ENCODE results near the gene LRCH4. TPM values are rescaled to one million over a fixed set of nuclear protein-coding genes. Genes with fewer than 3 reads are reported as not detected.

Gene LRCH4
- total and polyA plus RNA-seq, 2 of the 13 experiments (the other 11 are each of a cell fraction or from before 2014, with no cell fraction given) = 7.0 to 9.3 TPM

DNA sequence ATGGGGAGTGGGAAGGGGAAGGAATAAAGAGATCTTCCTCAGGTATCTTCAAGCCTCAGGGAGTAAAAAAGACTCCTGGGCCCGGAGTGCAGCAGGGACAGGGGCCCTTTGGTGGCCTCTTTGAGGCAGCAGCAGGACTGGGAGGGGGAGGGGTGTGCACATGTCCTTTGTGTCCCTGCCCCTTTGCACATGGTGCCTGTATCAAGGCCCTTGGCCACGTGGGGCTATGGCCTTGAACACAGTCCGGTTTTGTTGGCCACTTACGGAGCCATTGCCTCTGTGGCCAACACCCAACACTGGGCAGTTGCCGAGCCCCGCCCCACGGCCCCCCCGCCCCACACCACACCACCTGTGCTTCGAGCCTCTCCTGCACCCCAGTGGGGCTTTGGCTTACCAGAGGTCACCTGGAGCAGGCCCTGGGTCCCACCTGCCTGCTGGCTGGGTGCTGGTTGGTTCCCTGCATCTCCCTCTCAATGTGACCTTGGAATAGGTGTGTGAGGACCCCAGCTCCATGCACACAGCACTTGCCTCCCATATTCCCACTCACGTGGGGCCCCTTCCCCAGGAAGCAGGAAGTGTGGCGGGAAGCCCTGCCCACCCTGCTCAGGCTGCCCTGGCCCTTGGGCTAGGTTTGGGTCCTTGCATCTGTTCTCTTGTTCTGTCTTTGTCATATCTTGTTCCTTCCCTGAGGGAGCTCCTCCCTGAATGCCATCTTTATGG lies 17.6 kb downstream of the LRCH4 start (continued):
- TF ChIP-seq, protein P1, sequence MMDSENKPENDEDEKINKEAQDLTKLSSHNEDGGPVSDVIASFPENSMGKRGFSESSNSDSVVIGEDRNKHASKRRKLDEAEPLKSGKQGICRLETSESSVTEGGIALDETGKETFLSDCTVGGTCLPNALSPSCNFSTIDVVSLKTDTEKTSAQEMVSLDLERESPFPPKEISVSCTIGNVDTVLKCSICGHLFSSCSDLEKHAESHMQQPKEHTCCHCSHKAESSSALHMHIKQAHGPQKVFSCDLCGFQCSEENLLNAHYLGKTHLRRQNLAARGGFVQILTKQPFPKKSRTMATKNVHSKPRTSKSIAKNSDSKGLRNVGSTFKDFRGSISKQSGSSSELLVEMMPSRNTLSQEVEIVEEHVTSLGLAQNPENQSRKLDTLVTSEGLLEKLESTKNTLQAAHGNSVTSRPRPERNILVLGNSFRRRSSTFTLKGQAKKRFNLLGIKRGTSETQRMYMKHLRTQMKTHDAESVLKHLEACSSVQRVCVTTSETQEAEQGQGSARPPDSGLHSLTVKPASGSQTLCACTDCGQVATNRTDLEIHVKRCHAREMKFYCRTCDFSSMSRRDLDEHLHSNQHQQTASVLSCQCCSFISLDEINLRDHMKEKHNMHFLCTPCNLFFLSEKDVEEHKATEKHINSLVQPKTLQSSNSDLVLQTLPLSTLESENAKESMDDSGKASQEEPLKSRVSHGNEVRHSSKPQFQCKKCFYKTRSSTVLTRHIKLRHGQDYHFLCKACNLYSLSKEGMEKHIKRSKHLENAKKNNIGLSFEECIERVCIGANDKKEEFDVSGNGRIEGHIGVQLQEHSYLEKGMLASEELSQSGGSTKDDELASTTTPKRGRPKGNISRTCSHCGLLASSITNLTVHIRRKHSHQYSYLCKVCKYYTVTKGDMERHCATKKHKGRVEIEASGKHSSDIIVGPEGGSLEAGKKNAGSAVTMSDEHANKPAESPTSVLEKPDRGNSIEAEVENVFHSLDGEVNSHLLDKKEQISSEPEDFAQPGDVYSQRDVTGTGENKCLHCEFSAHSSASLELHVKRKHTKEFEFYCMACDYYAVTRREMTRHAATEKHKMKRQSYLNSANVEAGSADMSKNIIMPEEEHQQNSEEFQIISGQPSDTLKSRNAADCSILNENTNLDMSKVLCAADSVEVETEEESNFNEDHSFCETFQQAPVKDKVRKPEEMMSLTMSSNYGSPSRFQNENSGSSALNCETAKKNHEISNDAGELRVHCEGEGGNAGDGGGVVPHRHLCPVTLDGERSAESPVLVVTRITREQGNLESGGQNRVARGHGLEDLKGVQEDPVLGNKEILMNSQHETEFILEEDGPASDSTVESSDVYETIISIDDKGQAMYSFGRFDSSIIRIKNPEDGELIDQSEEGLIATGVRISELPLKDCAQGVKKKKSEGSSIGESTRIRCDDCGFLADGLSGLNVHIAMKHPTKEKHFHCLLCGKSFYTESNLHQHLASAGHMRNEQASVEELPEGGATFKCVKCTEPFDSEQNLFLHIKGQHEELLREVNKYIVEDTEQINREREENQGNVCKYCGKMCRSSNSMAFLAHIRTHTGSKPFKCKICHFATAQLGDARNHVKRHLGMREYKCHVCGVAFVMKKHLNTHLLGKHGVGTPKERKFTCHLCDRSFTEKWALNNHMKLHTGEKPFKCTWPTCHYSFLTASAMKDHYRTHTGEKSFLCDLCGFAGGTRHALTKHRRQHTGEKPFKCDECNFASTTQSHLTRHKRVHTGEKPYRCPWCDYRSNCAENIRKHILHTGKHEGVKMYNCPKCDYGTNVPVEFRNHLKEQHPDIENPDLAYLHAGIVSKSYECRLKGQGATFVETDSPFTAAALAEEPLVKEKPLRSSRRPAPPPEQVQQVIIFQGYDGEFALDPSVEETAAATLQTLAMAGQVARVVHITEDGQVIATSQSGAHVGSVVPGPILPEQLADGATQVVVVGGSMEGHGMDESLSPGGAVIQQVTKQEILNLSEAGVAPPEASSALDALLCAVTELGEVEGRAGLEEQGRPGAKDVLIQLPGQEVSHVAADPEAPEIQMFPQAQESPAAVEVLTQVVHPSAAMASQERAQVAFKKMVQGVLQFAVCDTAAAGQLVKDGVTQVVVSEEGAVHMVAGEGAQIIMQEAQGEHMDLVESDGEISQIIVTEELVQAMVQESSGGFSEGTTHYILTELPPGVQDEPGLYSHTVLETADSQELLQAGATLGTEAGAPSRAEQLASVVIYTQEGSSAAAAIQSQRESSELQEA (CRISPR knock-in tag; IDR thresholded peaks at IDR 0.05; ENCODE audit: not compliant biosample characterization) = peak; percentile 81
- no peak for TF ChIP-seq FOXP1 (IDR thresholded peaks at IDR 0.05)
- TF ChIP-seq FOXP1 (CRISPR knock-in tag; IDR thresholded peaks at IDR 0.05) = peak; percentile 41; the same call in 1 of the 2 replicates
- 0 out of 2 replicates have a peak, but pooled peaks have one; percentile 42 for TF ChIP-seq MTF1 (CRISPR knock-in tag; IDR thresholded peaks at IDR 0.05)
- peak; percentile 95 for TF ChIP-seq ESRRA (CRISPR knock-in tag; IDR thresholded peaks at IDR 0.05; ENCODE audit: low read depth)
- peak; percentile 85; the same call in 1 of the 2 replicates for TF ChIP-seq KDM6A (CRISPR knock-in tag; IDR thresholded peaks at IDR 0.05; ENCODE audit: low read depth)
- peak; percentile 53; the same call in 1 of the 2 replicates for TF ChIP-seq SKIL (CRISPR knock-in tag; IDR thresholded peaks at IDR 0.05; ENCODE audit: borderline replicate concordance)
- peak; percentile 81 for TF ChIP-seq ZNF724P (CRISPR knock-in tag; IDR thresholded peaks at IDR 0.05; ENCODE audit: borderline replicate concordance)
- TF ChIP-seq MBD4 (IDR thresholded peaks at IDR 0.05; ENCODE audit: borderline replicate concordance, low read length) = no peak
- no peak for TF ChIP-seq ZNF10 (CRISPR knock-in tag; IDR thresholded peaks at IDR 0.05; ENCODE audit: borderline replicate concordance, low read depth)
- no peak; the same call in 1 of the 2 replicates for TF ChIP-seq CEBPG (CRISPR knock-in tag; IDR thresholded peaks at IDR 0.05)
- TF ChIP-seq ZNF234 (CRISPR knock-in tag; conservative IDR thresholded peaks at IDR 0.05) = no peak
- 0 out of 2 replicates have a peak, but pooled peaks have one; percentile 92 for TF ChIP-seq ZNF251 (CRISPR knock-in tag; IDR thresholded peaks at IDR 0.05)
- peak; percentile 59; the same call in 1 of the 2 replicates for TF ChIP-seq ZNF546 (CRISPR knock-in tag; conservative IDR thresholded peaks at IDR 0.05)
- TF ChIP-seq NR2F1 (CRISPR knock-in tag; IDR thresholded peaks at IDR 0.05) = no peak; a peak in 1 of 4 replicates
- TF ChIP-seq ZNF20 (CRISPR knock-in tag; IDR thresholded peaks at IDR 0.05) = 0 out of 2 replicates have a peak, but pooled peaks have one; percentile 36
- TF ChIP-seq DPF2 (CRISPR knock-in tag; IDR thresholded peaks at IDR 0.05; ENCODE audit: borderline replicate concordance, low read depth) = 0 out of 2 replicates have a peak, but pooled peaks have one; percentile 73
- no peak for TF ChIP-seq SETDB1 (CRISPR knock-in tag; IDR thresholded peaks at IDR 0.05; ENCODE audit: borderline replicate concordance)
- TF ChIP-seq ZNF224 (CRISPR knock-in tag; IDR thresholded peaks at IDR 0.05) = no peak
- TF ChIP-seq SYNCRIP (IDR thresholded peaks at IDR 0.05; ENCODE audit: insufficient read depth, low read depth, low read length) = no peak

All from HepG2 (cell line).